Measurements from ENCODE around the gene XPC. TPM values are rescaled to one million over a fixed set of nuclear protein-coding genes. Genes with fewer than 3 reads are reported as not detected.

Gene XPC
- total and polyA plus RNA-seq, 7 donors: 5.3 to 19.5 (median 15.1) TPM

DNA sequence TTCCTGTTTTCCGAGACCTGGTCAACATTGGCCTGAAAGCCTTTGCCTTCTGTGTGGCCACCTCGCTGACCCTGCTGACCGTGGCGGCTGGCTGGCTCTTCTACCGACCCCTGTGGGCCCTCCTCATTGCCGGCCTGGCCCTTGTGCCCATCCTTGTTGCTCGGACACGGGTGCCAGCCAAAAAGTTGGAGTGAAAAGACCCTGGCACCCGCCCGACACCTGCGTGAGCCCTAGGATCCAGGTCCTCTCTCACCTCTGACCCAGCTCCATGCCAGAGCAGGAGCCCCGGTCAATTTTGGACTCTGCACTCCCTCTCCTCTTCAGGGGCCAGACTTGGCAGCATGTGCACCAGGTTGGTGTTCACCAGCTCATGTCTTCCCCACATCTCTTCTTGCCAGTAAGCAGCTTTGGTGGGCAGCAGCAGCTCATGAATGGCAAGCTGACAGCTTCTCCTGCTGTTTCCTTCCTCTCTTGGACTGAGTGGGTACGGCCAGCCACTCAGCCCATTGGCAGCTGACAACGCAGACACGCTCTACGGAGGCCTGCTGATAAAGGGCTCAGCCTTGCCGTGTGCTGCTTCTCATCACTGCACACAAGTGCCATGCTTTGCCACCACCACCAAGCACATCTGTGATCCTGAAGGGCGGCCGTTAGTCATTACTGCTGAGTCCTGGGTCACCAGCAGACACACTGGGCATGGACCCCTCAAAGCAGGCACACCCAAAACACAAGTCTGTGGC lies 36.6 kb downstream of the XPC start:
- Histone ChIP-seq H3K4me1 (peaks cover 46% of the 10 kb centered on the region), H3K4me3 (no peak overlapping the region), H3K9me3 (no peaks in the 10 kb centered on the region), H3K27ac (peak overlapping the region; percentile 46), H3K36me3 (ENCODE audit: insufficient read depth in 1 of 2, low read depth in 1 of 2) (peaks cover 0 to 80% of the 10 kb centered on the region in 2 donors), H3K27me3 (ENCODE audit: insufficient read depth in 3 of 3, low read length in 2 of 3) (no peaks in the 10 kb centered on the region)
- intact Hi-C loops (cut with DNase I): loop anchor here in 1 of 2 donors (5.0 kb wide), 1 partner anchor 36 kb away; the partner anchor contains the start of genes LSM3 and XPC
- DNase-seq (no peak), ATAC-seq (no peak)
- 78 to 85% (median 82%) methylated on average over 19 of the region's 19 CpGs for WGBS, 3 donors
- TF ChIP-seq, protein P1, sequence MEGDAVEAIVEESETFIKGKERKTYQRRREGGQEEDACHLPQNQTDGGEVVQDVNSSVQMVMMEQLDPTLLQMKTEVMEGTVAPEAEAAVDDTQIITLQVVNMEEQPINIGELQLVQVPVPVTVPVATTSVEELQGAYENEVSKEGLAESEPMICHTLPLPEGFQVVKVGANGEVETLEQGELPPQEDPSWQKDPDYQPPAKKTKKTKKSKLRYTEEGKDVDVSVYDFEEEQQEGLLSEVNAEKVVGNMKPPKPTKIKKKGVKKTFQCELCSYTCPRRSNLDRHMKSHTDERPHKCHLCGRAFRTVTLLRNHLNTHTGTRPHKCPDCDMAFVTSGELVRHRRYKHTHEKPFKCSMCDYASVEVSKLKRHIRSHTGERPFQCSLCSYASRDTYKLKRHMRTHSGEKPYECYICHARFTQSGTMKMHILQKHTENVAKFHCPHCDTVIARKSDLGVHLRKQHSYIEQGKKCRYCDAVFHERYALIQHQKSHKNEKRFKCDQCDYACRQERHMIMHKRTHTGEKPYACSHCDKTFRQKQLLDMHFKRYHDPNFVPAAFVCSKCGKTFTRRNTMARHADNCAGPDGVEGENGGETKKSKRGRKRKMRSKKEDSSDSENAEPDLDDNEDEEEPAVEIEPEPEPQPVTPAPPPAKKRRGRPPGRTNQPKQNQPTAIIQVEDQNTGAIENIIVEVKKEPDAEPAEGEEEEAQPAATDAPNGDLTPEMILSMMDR (IDR thresholded peaks at IDR 0.05): no peak

DNA sequence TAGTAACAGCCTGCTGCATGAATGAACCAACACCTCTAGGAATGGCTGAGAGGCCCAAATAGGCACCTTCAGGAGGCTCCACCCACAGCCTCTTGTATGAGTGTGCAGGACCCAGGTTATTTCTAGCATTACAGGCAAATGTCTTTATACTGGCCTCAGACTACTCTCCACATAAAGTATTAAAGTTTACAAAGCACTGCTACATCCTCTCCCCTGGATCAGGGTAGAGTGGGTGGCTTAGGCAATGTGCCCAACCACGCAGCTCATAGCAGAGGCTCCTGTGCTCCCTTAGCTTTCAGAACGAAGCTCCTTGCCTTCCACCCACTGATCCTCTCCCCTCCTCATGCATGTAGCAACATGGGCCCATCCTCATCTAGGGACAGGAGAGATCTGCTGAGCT lies 37.3 kb downstream of the XPC start:
- peaks cover 52% of the 10 kb centered on the region for H3K4me1 ChIP-seq
- peaks cover 0 to 80% of the 10 kb centered on the region in 2 donors for H3K36me3 ChIP-seq (ENCODE audit: insufficient read depth in 1 of 2, low read depth in 1 of 2)
- DNase-seq: no peak
- intact Hi-C loops (cut with DNase I): loop anchor here in 1 of 2 donors (5.0 kb wide), 1 partner anchor 36 kb away; the partner anchor contains the start of genes LSM3 and XPC
- H3K9me3 ChIP-seq: no peaks in the 10 kb centered on the region
- H3K27ac ChIP-seq: peak overlapping the region; percentile 46
- ATAC-seq: peak in 2 of 4 donors; percentile 19 to 28
- H3K4me3 ChIP-seq: no peak overlapping the region
- no peaks in the 10 kb centered on the region for H3K27me3 ChIP-seq (ENCODE audit: insufficient read depth in 3 of 3, low read length in 2 of 3)
- WGBS, 3 donors: 31 to 76% (median 60%) methylated on average over 2 of the region's 2 CpGs
- TF ChIP-seq, protein P1 (IDR thresholded peaks at IDR 0.05): no peak

DNA sequence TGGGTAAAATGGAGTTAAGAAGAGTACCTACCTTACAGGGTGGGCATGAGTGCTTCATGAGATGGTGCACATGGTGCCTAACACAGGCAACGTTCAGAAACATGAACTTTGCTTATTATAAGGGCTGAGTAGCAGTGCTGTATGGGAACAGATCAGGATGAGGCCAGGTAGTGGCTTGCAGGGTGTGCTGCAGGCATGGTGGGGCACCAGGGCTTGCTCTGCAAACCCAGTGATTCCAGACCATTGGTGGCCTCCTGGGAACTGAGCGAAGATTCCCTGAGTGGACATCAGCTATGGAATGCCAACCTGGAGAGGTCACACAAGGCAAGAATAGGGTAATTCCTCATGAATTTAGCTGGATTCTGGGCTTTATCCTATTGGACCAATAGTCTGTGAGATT lies 37.7 kb downstream of the XPC start:
- ATAC-seq (no peak), DNase-seq (no peak)
- H3K9me3 ChIP-seq: no peaks in the 10 kb centered on the region
- H3K4me1 ChIP-seq: peaks cover 52% of the 10 kb centered on the region
- no peak overlapping the region for H3K4me3 ChIP-seq
- TF ChIP-seq, protein P1 (IDR thresholded peaks at IDR 0.05): no peak
- WGBS, 3 donors: 53 to 79% (median 68%) methylated on average over 2 of the region's 2 CpGs
- peaks cover 0 to 80% of the 10 kb centered on the region in 2 donors for H3K36me3 ChIP-seq (ENCODE audit: insufficient read depth in 1 of 2, low read depth in 1 of 2)
- H3K27me3 ChIP-seq (ENCODE audit: insufficient read depth in 3 of 3, low read length in 2 of 3): no peaks in the 10 kb centered on the region
- peak overlapping the region; percentile 46 for H3K27ac ChIP-seq
- intact Hi-C loops (cut with DNase I): loop anchor here in 1 of 2 donors (5.0 kb wide), 1 partner anchor 37 kb away; the partner anchor contains the start of genes LSM3 and XPC

DNA sequence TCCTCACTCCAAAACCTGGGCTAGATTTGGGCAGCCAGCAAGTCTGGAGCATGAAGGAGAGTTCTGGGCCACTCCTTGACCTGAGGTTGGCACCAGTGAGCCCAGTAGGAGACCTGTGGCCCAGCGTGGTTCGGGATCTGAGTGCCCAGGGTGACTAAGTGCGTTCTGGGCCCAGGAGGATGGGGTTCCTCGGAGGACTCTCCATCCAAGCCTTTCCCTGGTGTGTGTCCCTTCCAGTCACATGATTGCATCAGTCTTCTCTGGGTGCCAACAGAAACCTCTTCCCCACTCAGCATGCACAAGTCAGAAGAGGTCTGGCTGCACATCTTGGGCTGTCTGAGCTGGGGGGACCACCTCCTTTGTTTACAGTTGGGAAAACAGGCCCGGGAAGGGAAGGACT lies 38.6 kb downstream of the XPC start:
- Histone ChIP-seq H3K36me3 (ENCODE audit: insufficient read depth in 1 of 2, low read depth in 1 of 2) (peaks cover 2 to 83% of the 10 kb centered on the region in 2 donors), H3K4me3 (no peak overlapping the region), H3K27me3 (ENCODE audit: insufficient read depth in 3 of 3, low read length in 2 of 3) (no peaks in the 10 kb centered on the region), H3K27ac (no peak overlapping the region), H3K9me3 (no peaks in the 10 kb centered on the region), H3K4me1 (peaks cover 46% of the 10 kb centered on the region)
- intact Hi-C loops (cut with DNase I): loop anchor here in 1 of 2 donors (5.0 kb wide), 1 partner anchor 38 kb away; the partner anchor contains the start of genes LSM3 and XPC
- ATAC-seq (no peak), DNase-seq (no peak)
- 80 to 89% (median 85%) methylated on average over 5 of the region's 5 CpGs for WGBS, 3 donors
- TF ChIP-seq, protein P1 (IDR thresholded peaks at IDR 0.05): no peak

Measured in psoas muscle (tissue), 8 donors.